HG02678 (cell line): ENCODE data around the gene WDR70.
"Not testable (repeated sequence)": the region's sequence is repeated elsewhere in the genome, so short reads cannot be mapped to it uniquely, and the experiment has no call there.

ENCODE experiments used
- ATAC-seq: cut with Tn5 transposase; IDR thresholded peaks from one replicate; pipeline ENCODE4 v1.9.1; 2021; ENCODE audit warnings: mild to moderate bottlenecking, moderate library complexity; ENCODE audit not compliant: unreplicated experiment

The WDR70 gene

DNA sequence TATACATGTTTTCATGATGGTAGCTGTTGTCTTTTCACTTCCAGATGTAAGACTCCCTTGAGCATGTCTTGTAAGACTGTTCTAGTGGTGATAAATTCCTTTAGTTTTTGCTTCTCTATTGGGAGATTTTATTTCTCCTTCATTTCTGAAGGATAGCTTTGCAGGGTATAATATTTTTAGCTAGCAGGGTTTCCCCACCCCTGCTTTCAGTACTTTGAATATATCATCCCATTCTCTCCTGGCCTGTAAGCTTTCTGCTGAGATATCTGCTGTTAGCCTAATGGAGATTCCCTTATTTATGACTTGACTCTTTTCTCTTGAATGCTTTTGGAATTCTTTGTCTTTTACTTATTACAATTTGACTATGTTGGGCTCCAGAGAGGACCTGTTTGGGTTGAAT lies 249.8 kb downstream of the WDR70 start:
- ATAC-seq: no peak

DNA sequence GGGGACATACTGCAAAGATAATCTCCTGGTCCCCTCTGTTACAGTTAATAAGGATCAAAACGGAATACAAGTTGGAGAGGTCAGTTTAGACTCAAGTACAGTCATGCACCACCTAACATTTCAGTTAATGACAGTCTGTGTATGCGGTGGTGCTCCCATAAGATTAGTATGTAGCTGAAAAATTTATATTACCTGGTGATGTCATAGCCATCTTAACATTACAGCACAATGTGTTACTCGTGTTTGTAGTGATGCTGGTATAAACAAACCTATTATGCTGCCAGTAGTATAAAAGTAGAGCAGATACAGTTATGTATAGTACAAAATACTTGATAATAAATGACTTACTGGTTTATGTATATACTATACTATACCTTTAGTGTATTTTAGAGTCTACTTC lies 252.8 kb downstream of the WDR70 start:
- no peak for ATAC-seq

DNA sequence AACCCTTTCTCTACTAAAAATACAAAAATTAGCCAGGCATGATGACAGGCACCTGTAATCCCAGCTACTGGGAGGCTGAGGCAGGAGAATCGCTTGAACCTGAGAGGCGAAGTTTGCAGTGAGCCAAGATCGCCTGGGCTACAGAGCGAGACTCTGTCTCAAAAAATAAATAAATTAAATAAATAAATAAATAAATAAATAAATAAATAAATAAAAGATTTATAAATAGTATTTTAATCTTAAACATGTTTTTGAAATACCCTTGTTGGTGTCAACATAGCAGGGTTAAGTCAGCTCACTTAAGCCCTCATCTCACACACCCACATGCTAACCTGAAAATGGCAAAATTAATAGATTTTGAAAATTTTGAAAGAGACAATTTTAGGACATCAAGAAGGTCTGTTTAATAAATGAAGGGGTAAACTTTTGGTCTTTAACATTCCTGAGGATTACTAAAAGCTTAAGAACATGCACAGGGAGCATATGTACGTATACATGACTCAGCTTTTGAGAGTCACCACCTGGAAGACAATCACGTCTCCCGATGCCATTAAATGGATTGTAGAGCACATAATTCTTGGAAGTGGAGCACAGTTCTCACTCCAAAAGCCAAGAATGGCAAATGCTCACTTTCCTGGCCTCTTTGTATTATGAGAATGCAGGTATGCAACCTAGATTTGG lies 258.2 kb downstream of the WDR70 start:
- ATAC-seq: no peak

DNA sequence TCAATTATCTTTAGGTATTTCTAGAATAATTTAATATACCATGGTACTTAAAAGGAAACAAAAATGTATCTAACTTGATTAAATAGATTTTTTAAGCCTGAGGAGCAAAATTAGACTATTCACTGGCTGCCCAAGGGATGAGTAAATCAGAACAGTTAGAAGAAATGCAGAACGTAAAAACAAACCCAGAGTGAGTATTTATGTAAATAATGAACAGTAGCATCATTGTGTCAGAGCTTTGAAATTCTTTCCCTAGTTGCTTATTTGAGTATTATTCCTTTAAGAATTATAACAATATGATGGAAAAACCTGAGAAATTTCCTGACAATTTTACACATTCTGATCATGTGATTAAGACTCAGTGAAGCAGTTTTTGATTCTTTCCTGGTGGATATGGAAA lies 259.8 kb downstream of the WDR70 start:
- no peak for ATAC-seq

DNA sequence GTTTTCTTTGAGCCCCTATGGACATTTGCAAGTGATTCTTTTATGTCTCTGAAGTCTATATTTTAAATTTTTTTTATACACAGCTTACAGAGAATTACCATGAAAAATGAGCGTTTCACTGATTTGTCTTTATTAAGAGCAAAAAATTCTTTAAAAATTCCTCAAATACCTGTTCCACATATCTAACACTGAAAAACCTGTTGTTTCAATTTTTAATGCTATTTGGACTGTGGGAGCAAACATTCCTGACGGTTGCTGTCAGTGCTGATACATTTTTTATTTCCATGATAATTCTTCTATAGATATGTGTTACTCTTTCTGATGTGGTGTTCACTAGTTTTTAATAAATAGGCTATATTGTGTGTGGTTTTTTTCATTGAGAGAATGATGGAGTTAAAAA lies 261.0 kb downstream of the WDR70 start:
- no peak for ATAC-seq

DNA sequence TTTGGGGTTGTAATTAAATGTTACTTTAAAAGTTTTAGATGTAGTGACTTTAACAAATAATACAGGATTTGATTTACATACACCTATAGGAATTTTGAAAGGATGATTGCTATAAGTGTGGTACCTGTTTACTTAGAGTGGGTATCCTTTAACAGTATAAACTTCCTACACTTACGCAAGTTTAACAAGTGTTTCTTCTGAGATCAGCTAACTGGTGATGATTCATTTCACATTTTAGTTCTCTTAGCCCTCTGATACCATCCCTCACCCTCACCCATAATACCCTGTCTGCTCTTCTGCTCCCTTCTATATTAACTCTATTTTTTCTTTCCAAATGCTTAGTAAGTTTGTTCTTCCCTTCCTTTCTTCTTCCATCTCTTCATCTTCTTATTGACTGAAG lies 262.8 kb downstream of the WDR70 start:
- ATAC-seq: no peak

DNA sequence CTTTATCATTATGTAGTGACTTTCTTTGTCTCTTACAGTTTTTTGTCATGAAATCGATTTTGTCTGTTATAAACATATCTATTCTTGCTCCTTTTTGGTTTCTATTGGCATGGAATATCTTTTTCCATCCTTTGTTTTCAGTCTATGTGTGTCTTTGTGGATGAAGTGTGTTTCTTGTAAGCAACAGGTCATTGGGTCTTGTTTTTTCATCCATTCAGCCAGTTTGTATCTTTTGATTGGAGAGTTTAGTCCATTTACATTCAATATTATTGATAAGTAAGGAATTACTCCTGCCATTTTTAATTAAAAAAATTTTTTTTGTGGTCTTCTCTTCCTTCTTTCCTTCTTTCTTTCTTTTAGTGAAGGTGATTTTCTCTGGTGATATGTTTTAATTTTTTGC lies 266.6 kb downstream of the WDR70 start:
- no peak for ATAC-seq

DNA sequence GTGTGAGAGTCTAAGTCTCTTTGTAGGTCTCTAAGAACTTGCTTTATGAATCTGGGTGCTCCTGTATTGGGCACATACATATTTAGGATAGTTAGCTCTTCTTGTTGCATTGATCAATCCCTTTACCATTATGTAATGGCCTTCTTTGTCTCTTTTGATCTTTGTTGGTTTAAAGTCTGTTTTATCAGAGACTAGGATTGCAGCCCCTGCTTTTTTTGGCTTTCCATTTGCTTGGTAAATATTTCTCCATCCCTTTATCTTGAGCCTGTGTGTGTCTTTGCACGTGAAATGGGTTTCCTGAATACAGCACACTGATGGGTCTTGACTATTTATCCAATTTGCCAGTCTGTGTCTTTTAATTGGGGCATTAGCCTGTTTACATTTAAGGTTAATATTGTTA lies 275.4 kb downstream of the WDR70 start:
- not testable (repeated sequence) for ATAC-seq

DNA sequence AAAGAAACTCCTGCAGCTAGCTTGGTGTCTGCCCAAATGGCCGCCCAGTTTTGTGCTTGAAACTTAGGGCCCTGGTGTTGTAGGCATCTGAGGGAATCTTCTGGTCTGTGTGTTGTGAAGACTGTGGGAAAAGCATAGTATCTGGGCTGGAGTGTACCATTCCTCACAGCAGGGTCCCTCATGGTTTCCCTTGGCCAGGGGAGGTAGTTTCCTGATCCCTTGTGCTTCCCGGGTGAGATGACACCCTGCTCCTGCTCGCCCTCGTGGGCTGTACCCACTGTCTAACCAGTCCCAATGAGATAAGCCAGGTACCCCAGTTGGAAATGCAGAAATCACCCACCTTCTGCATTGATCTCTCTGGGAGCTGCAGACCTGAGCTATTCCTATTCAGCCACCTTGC lies 277.9 kb downstream of the WDR70 start:
- ATAC-seq: no peak

DNA sequence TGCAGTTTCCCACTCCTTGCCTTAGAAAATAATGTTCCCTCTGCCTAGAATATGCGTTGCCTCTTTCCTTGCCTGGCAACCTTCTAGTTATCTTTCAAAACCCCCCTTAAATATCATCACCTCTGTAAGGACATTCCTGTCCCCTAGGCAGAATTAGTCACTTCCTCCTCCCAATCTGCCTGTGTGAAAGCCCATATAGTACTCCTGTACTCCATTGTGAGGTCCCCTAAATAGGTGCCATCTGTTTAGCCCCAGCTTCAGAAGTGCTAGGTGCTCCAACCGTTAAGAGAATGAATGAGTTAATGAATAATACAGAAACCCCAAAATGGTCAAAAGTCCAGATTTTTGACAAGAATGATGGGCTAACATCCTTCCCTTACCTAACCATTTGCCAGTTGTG lies 279.3 kb downstream of the WDR70 start:
- no peak for ATAC-seq

DNA sequence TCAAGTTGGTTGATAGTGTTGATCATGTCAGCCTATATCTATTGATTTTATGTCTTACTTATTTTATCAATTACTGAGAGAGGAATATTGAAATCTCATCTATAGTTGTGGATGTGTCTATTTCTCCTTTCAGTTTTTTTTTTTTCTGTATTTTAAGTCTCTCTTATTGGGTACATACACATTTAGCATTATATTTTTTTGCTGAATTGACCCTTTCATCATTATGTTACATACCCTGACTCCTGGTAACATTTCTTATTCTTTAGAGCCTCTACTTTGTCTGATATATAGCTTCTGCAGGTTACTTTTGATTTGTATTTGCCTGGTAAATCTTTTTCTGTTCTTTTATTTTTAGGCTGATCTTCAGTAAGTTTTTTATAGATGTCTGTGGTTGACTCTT lies 281.2 kb downstream of the WDR70 start:
- no peak for ATAC-seq

DNA sequence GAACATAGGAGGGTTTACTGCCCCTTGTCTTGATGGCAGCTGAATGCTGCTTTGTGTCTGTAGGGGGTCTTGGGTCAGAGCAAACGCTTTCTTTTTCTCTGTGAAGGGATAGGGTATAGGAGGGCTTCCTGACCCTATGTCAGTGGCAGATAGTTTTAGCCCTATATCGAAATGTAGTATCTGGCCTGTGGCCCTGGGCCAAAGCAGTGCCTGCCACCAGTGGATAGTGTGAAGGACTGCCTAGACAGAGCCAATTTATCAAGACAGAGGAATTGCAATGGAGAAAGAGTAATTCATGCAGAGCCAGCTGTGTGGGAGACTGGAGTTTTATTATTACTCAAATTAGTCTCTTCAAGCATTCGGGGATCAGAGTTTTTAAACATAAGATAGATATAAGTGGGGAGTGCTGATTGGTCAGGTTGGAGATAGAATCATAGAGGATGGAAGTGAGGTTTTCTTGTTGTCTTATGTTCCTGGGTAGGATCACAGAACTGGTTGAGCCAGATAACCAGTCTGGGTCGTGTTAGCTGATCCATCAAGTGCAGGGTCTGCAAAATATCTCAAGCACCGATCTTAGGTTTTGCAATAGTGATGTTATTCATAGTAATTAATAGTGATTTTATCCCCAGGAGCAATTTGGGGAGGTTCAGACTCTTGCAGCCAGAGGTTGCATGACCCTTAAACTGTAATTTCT lies 282.3 kb downstream of the WDR70 start:
- no peak for ATAC-seq

DNA sequence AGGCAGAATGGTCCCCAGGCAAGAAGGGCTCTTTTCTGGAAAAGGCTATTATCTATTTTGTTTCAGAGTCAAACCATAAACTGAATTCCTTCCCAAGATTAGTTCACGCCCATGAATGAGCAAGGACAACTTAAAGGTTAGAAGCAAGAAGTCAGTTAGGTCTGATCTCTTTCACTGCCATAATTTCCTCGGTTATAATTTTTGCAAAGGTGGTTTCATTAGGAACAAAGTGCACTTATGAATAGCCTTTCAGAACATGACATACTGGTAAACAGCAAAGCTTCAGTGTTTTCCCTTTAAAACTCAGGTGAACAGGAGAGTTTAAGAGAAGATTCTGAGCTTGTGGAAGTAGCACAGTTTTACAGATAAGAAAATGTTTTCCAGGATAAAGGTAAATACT lies 282.8 kb downstream of the WDR70 start:
- ATAC-seq: no peak

DNA sequence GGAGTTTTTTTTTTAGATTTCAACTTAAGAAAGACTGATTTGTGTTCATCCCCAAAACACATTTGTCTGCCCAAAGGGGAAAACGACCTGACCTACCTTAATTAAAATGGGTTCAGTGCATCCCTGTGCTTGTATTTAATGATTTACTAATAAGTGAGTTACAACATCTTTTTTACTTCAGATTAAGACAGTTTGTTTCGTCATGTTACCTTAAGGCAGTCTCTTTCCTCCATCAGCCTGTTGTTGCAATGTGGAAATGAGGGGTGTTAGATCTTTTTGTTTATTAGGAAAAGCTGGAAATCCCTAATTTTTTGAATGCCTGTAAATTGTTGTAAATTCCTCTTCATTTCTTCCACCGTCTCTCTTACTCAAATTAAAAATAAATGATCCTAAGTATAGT lies 283.2 kb downstream of the WDR70 start:
- ATAC-seq: no peak

DNA sequence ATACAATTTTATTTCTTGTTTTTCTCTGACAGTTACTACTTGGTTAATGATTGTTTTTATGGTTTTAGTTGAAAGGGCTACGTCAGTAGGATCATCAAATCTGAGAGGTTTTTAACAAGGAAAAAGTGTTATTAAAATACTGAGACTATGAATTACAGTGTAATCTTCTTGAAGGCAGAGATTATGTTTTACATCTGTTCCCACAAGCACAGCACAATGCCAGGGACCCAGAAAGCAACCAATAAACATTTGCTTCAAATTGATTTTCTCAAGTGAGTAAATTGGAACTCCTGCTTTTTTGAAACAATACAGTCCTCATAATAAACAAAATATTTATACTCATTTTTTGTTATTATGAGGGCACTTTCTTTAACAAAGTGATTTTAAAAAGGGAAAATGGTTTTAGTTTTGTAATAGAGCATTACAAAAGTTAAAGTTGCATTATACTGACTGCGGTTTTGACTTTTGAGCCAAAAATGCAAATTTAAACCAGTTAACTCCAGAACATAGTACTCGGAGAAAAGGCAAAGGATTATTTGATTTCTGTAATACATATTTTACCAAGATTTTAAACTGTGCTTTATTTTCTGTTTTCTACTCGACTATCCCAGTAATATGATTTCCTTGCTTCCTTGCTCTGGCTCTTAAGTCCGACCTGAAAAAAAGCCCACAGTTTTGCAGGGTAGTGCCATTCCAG lies 283.8 kb downstream of the WDR70 start:
- no peak for ATAC-seq

DNA sequence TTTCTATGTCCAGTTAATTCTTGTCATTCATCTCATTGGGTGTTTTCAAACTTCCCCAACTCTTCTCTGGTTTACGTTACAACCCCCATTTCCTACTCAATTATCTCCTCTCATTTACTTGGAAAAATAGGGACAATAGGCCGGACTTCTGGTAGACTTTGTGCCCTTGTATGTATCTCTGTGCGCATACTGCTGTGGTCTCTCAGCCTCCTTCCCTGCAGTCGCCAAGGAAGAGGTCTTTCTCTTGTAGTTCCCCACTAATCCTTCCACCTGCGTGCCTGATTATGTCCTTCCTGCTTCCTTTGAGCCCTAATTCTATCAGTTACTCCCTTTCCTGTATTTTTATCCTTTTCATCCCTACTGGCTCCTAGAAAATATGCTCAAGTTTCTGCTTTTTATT lies 284.4 kb downstream of the WDR70 start:
- no peak for ATAC-seq

DNA sequence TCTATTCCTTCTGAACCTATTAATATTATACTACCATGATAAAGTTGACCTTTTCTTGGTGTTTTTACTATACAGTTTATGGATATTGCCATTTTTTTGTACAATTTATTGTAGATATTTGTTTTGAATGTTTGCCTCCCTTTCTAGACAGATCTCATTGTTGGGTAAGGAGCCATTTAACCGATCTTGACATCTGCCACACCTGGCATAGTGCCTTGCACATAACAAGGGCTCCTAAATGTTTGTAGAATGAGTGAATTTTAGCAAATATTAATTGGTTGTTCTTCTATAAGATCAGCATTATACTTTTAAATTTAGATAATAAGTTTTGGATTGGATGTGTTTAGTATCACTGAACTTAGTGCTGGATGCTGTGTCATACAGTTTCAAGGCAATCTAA lies 285.4 kb downstream of the WDR70 start:
- no peak for ATAC-seq

DNA sequence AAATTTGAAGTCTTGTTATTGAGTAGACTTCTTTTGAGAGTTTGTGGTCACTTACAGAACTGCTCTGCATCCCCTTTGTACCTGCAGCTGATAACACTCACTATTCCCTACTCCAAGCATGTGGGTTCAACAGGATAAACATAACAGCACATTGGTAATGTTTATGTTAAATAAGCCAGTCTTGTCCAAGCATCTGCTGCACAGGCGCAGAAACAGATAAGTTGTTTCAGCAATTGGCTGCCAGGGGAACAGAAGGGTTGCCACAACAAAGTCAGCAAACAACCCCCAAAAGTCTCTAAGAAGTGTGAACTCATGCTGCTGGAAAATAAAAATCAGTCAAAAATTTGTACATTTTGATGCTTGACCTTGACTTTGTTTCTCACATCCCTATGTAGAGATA lies 286.2 kb downstream of the WDR70 start:
- ATAC-seq: no peak

DNA sequence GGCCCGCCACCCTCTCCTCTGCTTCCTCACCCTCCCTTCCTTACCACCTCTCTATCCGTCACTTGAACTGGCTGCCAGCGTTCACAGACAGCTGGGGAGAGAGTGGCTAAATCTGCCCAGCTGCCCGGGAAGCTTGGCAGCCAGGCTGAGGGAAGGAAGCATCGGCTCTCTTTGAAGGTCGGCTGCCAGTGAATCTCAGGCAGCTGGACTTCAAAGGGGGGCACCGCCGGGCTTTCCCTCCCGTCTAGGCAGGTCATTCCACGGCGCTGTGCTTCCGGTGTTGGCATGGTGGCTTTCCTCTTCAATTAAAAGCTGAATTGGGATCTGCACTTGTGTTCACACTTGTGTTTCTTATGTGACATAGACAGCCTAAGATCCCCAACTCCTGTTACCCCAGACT lies 286.8 kb downstream of the WDR70 start:
- no peak for ATAC-seq

DNA sequence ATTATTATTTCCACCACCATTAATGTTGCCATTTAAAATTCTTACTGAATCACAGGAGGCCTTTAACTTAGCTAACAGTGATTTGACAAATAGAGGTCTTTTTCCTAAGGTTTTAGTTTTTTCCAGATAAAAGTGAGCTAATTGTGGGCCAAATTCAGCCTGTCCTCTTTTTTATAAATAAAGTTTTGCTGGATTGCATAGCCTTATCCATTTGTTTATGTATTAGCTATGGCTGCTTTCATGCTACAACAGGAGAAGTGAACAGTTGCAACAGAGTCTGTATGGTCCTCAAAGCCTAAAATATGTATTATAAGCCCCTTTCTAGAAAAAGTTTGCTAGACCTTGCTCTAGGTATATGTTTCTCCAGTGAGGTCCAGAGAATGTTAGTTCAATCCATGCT lies 288.3 kb downstream of the WDR70 start:
- ATAC-seq: no peak

DNA sequence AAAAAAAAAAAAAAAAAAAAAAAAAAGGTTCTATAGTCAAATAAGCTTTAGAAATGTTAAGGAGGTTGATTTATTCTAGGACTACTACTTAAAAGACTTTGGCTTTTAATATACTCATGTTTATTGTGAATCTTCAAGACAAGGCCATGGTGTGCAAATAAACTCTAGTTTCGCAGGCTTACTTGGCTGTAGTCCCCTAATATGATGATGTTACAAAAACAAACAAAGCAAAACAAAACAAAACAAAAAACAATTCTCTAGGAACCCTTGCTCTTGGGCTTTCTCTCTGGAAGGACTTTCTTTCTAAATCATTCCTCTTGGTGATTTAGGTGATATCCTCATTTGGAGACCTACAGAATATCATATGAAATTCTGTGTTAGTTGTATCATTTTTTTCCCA lies 288.7 kb downstream of the WDR70 start:
- ATAC-seq: no peak

DNA sequence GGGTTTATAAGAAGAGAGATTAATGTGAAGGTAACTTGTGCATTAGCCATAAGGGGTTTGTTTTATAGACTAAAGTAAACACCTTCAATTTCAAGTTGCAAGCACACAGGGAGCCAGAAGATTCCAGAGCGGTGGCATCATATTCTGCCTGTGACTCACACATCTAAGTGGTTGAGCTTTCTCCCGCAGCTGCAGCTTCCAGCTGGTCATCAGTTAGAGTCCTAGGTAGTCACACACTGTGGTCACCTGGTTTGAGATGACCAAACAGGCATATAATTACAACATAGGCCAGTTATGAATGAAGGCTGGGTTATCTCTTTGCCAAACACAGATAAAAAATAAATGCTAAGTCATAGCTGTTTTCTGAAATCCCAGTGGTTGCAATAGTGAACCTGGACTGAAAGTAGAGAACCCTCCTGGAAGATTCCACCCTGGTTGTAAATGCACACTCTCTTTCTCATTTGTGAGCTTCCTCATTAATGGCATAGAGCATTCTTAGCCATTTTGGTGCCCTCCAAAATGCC lies 289.5 kb downstream of the WDR70 start:
- no peak for ATAC-seq
